Natural killer cell (primary cell): Measurements from ENCODE around the gene TTC7B. TPM values are rescaled to one million over a fixed set of nuclear protein-coding genes. Genes with fewer than 3 reads are reported as not detected.

Experiments
- ATAC-seq, 3 donors: fragments of 150-1000 bp in 2 of 3; fragments of 200-7000 bp in 1 of 3; cut with Tn5 transposase; 1 replicate in 1 of 3; 2 replicates in 2 of 3; pipeline ENCODE4 v1.10.0; 2021; ENCODE audit warnings: mild to moderate bottlenecking in 2 of 3, moderate library complexity in 2 of 3
- DNase-seq, 2 donors: peaks; one replicate each; pipeline versions ENCODE4 v3.0.0 to v3.0.0-alpha.2; 2013 to 2021; ENCODE audit warnings: mixed read lengths in 1 of 2
- H3K27ac ChIP-seq: one replicate; pipeline ENCODE4 v1.5.1; 2013; ENCODE audit warnings: mild to moderate bottlenecking, low read length
- H3K27me3 ChIP-seq: one replicate; pipeline ENCODE4 v1.6.1; 2013; ENCODE audit warnings: low read length; ENCODE audit not compliant: control insufficient read depth, insufficient read depth
- H3K36me3 ChIP-seq: one replicate; pipeline ENCODE4 v1.6.1; 2013; ENCODE audit warnings: low read length; ENCODE audit not compliant: control insufficient read depth, insufficient read depth
- H3K4me1 ChIP-seq: one replicate; pipeline ENCODE4 v1.6.1; 2013; ENCODE audit warnings: low read length; ENCODE audit not compliant: control insufficient read depth, insufficient read depth
- H3K4me3 ChIP-seq: one replicate; pipeline ENCODE4 v1.5.1; 2013; ENCODE audit warnings: low read length
- H3K9me3 ChIP-seq: one replicate; pipeline ENCODE4 v1.6.1; 2013; ENCODE audit warnings: low read length; ENCODE audit not compliant: control insufficient read depth, insufficient read depth
- H3K27ac Mint-ChIP-seq, 2 donors: one replicate each; pipeline ENCODE4 v1.8.0; 2022; ENCODE audit warnings: mild to moderate bottlenecking in 2 of 2, mixed read lengths in 2 of 2, moderate library complexity in 1 of 2
- H3K27me3 Mint-ChIP-seq, 2 donors: one replicate each; pipeline ENCODE4 v1.8.0; 2022; ENCODE audit warnings: low read depth in 2 of 2, mixed read lengths in 2 of 2
- H3K36me3 Mint-ChIP-seq: one replicate; pipeline ENCODE4 v1.8.0; 2022; ENCODE audit warnings: mixed read lengths
- H3K4me1 Mint-ChIP-seq, 2 donors: one replicate each; pipeline ENCODE4 v1.8.0; 2022; ENCODE audit warnings: mixed read lengths in 2 of 2
- H3K4me3 Mint-ChIP-seq: one replicate; pipeline ENCODE4 v1.8.0; 2022; ENCODE audit warnings: mild to moderate bottlenecking, moderate library complexity, mixed read lengths
- H3K9me3 Mint-ChIP-seq, 2 donors: one replicate each; pipeline ENCODE4 v1.8.0; 2022; ENCODE audit warnings: mixed read lengths in 2 of 2
- WGBS: methylation state at CpG from one replicate; pipeline ENCODE4 v1.1.7; 2013; ENCODE audit warnings: missing lambda C conversion rate; ENCODE audit not compliant: insufficient coverage; 5-methylcytosine and 5-hydroxymethylcytosine counted together
- intact Hi-C: fragments of 100-400 bp; cut with micrococcal nuclease; formaldehyde crosslinking; loops from one replicate; pipeline ENCODE4 v1.14.2; 2022
- total RNA-seq, 4 donors: library from RNA; stranded (reverse); fragments of 120-200 nt in 1 of 4; gene quantifications; one replicate each; pipeline versions ENCODE4 v1.2.3 to v1.2.4, GENCODE V29; 2013 to 2022
- TF ChIP-seq, protein P1 (sequence below): fragments of 200-600 bp; IDR thresholded peaks from one replicate; pipeline ENCODE4 v1.8.0; 2022; ENCODE audit warnings: antibody characterized with exemption

The TTC7B gene
- total RNA-seq, 3 donors from 2014 or later (not counting 1 experiment from before 2014, with no cell fraction given): 1.7 to 17.2 (median 5.9) TPM

GRCh38 chr14:90739318-90740068 lies 76.7 kb downstream of the TTC7B start:
- TF ChIP-seq, protein P1, sequence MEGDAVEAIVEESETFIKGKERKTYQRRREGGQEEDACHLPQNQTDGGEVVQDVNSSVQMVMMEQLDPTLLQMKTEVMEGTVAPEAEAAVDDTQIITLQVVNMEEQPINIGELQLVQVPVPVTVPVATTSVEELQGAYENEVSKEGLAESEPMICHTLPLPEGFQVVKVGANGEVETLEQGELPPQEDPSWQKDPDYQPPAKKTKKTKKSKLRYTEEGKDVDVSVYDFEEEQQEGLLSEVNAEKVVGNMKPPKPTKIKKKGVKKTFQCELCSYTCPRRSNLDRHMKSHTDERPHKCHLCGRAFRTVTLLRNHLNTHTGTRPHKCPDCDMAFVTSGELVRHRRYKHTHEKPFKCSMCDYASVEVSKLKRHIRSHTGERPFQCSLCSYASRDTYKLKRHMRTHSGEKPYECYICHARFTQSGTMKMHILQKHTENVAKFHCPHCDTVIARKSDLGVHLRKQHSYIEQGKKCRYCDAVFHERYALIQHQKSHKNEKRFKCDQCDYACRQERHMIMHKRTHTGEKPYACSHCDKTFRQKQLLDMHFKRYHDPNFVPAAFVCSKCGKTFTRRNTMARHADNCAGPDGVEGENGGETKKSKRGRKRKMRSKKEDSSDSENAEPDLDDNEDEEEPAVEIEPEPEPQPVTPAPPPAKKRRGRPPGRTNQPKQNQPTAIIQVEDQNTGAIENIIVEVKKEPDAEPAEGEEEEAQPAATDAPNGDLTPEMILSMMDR: no peak
- no peak overlapping the region for H3K27ac Mint-ChIP-seq
- 94% methylated on average over 6 of the region's 6 CpGs for WGBS
- intact Hi-C loops: no loop called here
- H3K4me3 ChIP-seq: no peak overlapping the region
- H3K36me3 ChIP-seq: no peaks in the 10 kb centered on the region
- ATAC-seq: no peak
- no peaks in the 10 kb centered on the region for H3K9me3 Mint-ChIP-seq
- DNase-seq: no peak
- H3K4me1 Mint-ChIP-seq: no peaks in the 10 kb centered on the region
- no peaks in the 10 kb centered on the region for H3K9me3 ChIP-seq
- H3K27me3 Mint-ChIP-seq: peaks cover 0 to 3% of the 10 kb centered on the region in 2 donors
- H3K4me1 ChIP-seq: no peaks in the 10 kb centered on the region
- no peak overlapping the region for H3K27ac ChIP-seq
- H3K27me3 ChIP-seq: no peaks in the 10 kb centered on the region
- H3K36me3 Mint-ChIP-seq: no peaks in the 10 kb centered on the region
- H3K4me3 Mint-ChIP-seq: no peak overlapping the region

DNA sequence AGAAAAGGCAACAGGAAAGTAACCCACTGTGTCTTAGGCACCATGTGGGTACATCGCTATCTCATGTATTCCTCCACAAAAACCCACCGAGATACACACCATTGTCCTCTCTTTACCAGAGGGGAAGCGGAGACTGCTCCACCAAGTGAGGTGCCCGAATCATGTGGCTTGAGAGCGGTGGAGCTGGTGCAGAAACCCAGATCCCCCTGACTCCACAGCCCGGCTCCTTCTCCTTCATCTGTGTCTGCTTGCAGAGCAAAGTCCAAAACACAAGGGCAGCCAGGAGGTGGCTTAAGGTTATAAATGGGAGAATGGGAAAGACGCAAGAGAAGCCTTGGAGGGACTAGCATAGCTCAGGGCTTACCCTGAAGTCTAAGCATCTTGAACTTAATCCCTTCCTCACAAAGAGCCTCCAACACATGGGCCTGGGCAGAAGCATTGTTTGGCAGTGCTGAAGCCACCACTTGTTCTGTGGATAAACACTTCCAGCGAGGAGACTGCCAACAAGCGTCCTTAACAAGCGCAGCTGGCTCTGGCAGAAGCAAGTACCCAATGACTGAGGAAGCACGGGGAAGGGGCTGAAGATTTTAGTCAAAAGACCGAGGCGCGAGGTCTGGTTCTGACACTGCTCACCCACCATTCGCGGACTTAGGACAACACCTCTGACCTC lies 83.0 kb downstream of the TTC7B start:
- H3K27me3 Mint-ChIP-seq: no peaks in the 10 kb centered on the region
- TF ChIP-seq, protein P1: no peak
- no peak overlapping the region for H3K27ac Mint-ChIP-seq
- ATAC-seq (no peak), DNase-seq (no peak)
- H3K9me3 Mint-ChIP-seq: no peaks in the 10 kb centered on the region
- WGBS: 92% methylated on average over 16 of the region's 16 CpGs
- Histone ChIP-seq H3K9me3 (no peaks in the 10 kb centered on the region), H3K4me3 (no peak overlapping the region), H3K27me3 (no peaks in the 10 kb centered on the region), H3K4me1 (peaks cover 3% of the 10 kb centered on the region), H3K36me3 (no peaks in the 10 kb centered on the region), H3K27ac (no peak overlapping the region)
- no peak overlapping the region for H3K4me3 Mint-ChIP-seq
- no peaks in the 10 kb centered on the region for H3K36me3 Mint-ChIP-seq
- no peaks in the 10 kb centered on the region for H3K4me1 Mint-ChIP-seq
- intact Hi-C loops: no loop called here

DNA sequence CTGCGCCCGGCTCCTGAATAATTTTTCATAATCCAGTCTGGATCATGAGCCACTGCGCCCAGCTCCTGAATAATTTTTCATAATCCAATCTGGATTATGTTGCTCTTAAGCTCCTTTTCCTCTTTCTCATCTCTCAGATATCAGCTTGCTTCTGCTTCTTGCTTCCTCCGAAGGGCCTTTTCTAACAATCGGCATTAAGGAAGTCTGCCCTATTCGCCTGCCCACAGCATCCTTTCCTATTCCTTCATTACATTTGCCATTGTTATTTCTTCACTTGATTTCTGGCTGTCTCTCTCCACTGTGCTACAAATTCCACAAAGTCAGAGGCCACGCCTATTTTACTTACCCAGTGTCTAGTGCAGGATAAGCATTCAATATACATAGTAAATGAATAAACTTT lies 83.5 kb downstream of the TTC7B start:
- H3K27me3 ChIP-seq: no peaks in the 10 kb centered on the region
- 83% methylated on average over 6 of the region's 7 CpGs for WGBS
- Mint-ChIP-seq H3K4me3 (no peak overlapping the region), H3K36me3 (no peaks in the 10 kb centered on the region), H3K9me3 (no peaks in the 10 kb centered on the region), H3K27ac (no peak overlapping the region), H3K27me3 (no peaks in the 10 kb centered on the region), H3K4me1 (no peaks in the 10 kb centered on the region)
- ATAC-seq (no peak), DNase-seq (no peak)
- TF ChIP-seq, protein P1: no peak
- no peak overlapping the region for H3K27ac ChIP-seq
- H3K36me3 ChIP-seq: no peaks in the 10 kb centered on the region
- H3K9me3 ChIP-seq: no peaks in the 10 kb centered on the region
- intact Hi-C loops: no loop called here
- peaks cover 3% of the 10 kb centered on the region for H3K4me1 ChIP-seq
- H3K4me3 ChIP-seq: no peak overlapping the region
